ENCODE results near the gene TFIP11.

DNA sequence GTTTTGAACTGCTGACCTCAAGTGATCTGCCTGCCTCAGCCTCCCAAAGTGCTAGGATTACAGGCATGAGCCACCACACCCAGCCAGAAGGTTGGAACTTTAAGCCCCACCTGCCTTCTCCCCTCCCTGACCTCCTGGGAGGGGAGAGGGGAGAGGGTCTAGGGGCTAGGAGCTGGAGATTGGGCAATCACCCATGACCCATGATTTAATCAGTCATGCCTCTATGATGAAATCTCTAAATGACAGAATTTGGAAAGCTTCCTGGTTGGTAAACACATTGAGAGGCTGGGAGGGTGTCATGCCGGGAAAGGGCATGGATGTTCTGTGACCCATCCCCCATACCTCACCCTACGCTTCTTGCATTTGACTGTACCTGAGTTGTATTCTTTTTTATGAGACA lies 17.1 kb upstream of the TFIP11 start:
- no peak for TF ChIP-seq POLR2A (IDR thresholded peaks at IDR 0.05)
- TF ChIP-seq, protein P1, sequence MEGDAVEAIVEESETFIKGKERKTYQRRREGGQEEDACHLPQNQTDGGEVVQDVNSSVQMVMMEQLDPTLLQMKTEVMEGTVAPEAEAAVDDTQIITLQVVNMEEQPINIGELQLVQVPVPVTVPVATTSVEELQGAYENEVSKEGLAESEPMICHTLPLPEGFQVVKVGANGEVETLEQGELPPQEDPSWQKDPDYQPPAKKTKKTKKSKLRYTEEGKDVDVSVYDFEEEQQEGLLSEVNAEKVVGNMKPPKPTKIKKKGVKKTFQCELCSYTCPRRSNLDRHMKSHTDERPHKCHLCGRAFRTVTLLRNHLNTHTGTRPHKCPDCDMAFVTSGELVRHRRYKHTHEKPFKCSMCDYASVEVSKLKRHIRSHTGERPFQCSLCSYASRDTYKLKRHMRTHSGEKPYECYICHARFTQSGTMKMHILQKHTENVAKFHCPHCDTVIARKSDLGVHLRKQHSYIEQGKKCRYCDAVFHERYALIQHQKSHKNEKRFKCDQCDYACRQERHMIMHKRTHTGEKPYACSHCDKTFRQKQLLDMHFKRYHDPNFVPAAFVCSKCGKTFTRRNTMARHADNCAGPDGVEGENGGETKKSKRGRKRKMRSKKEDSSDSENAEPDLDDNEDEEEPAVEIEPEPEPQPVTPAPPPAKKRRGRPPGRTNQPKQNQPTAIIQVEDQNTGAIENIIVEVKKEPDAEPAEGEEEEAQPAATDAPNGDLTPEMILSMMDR (IDR thresholded peaks at IDR 0.05), result no peak
